ENCODE data around the gene CCDC57.
"Not testable (repeated sequence)": the region's sequence is repeated elsewhere in the genome, so short reads cannot be mapped to it uniquely, and the experiment has no call there.

Gene CCDC57

GRCh38 chr17:82255402-82255972 is 42.8 kb upstream of the CCDC57 start:
- DNase-seq (ENCODE audit: low spot score) = no peak
- POLR2A ChIA-PET (ENCODE audit: low non-redundant PET) = no interaction called here
- TF ChIP-seq CTCF (conservative IDR thresholded peaks at IDR 0.05; ENCODE audit: low read depth) = no peak
- CTCF ChIA-PET = interaction anchor here (0.6 to 0.8 kb wide), 2 partner anchors 9 to 46 kb away, joined by 3 read pairs; no protein-coding TSS in a partner anchor
- peak overlapping the region; percentile 61 for H3K27ac ChIP-seq

GRCh38 chr17:82254746-82255145 is 42.1 kb upstream of the CCDC57 start:
- H3K27ac ChIP-seq; POLR2A ChIA-PET (ENCODE audit: low non-redundant PET); CTCF ChIA-PET; DNase-seq (ENCODE audit: low spot score): not testable (repeated sequence)

GRCh38 chr17:82254096-82254495 is 41.5 kb upstream of the CCDC57 start:
- DNase-seq (ENCODE audit: low spot score); H3K27ac ChIP-seq; POLR2A ChIA-PET (ENCODE audit: low non-redundant PET): not testable (repeated sequence)
- CTCF ChIA-PET = interaction anchor here (0.6 kb wide), 1 partner anchor 69 kb away, joined by 3 read pairs; no protein-coding TSS in a partner anchor

GRCh38 chr17:82253179-82253544 is 40.5 kb upstream of the CCDC57 start:
- POLR2A ChIA-PET (ENCODE audit: low non-redundant PET) = no interaction called here
- no peak for TF ChIP-seq CTCF (conservative IDR thresholded peaks at IDR 0.05; ENCODE audit: low read depth)
- CTCF ChIA-PET = no interaction called here
- H3K27ac ChIP-seq = peak overlapping the region; percentile 99
- no peak for DNase-seq (ENCODE audit: low spot score)

GRCh38 chr17:82252511-82253178 is 40.0 kb upstream of the CCDC57 start:
- CTCF ChIA-PET = no interaction called here
- no peak for TF ChIP-seq CTCF (conservative IDR thresholded peaks at IDR 0.05; ENCODE audit: low read depth)
- POLR2A ChIA-PET (ENCODE audit: low non-redundant PET) = no interaction called here
- no peak for DNase-seq (ENCODE audit: low spot score)
- H3K27ac ChIP-seq = peak overlapping the region; percentile 99

- peak overlapping the region; percentile 99 for H3K27ac ChIP-seq
- DNase-seq (ENCODE audit: low spot score) = no peak
- TF ChIP-seq CTCF (conservative IDR thresholded peaks at IDR 0.05; ENCODE audit: low read depth) = no peak
- ChIA-PET CTCF (interaction anchor here (0.6 kb wide), 2 partner anchors 46 to 72 kb away, joined by 3 to 4 read pairs; no protein-coding TSS in a partner anchor), POLR2A (ENCODE audit: low non-redundant PET) (no interaction called here)
Measured at GRCh38 chr17:82250868-82251500, 38.3 kb upstream of the CCDC57 start.

GRCh38 chr17:82249896-82250581 is 37.4 kb upstream of the CCDC57 start:
- POLR2A ChIA-PET (ENCODE audit: low non-redundant PET) = no interaction called here
- no peak for TF ChIP-seq CTCF (conservative IDR thresholded peaks at IDR 0.05; ENCODE audit: low read depth)
- no peak for DNase-seq (ENCODE audit: low spot score)
- H3K27ac ChIP-seq = peak overlapping the region; percentile 99
- CTCF ChIA-PET = interaction anchor here (0.6 kb wide), 1 partner anchor 47 kb away, joined by 3 read pairs; no protein-coding TSS in a partner anchor
